GM21367 (cell line): ENCODE measurements around the gene PRR11.
"Not testable (repeated sequence)": the region's sequence is repeated elsewhere in the genome, so short reads cannot be mapped to it uniquely, and the experiment has no call there.

Experiments used
- ATAC-seq: cut with Tn5 transposase; IDR thresholded peaks from one replicate; pipeline ENCODE4 v1.9.1; 2021; ENCODE audit not compliant: unreplicated experiment

Gene PRR11

GRCh38 chr17:59151591-59151990 is 4.0 kb upstream of the PRR11 start:
- ATAC-seq: no peak

GRCh38 chr17:59152925-59153324 is 2.6 kb upstream of the PRR11 start:
- ATAC-seq: no peak

- ATAC-seq: no peak
Observed at GRCh38 chr17:59154292-59154720, 1.2 kb upstream of the PRR11 start.

- ATAC-seq: peak; percentile 76
Observed at GRCh38 chr17:59154721-59155438, 666 bp upstream of the PRR11 start, which contains the start of gene SKA2. TSS of gene SKA2 (minus strand) at chr17:59155186. CDS start at chr17:59155163, 23 bp downstream.

GRCh38 chr17:59160157-59161025 is 4.8 kb downstream of the PRR11 start:
- ATAC-seq: no peak

- ATAC-seq: no peak
Observed at GRCh38 chr17:59161477-59161876, 5.9 kb downstream of the PRR11 start.

- peak; percentile 53 for ATAC-seq
Observed at GRCh38 chr17:59165933-59166342, 10.4 kb downstream of the PRR11 start.

- no peak for ATAC-seq
Observed at GRCh38 chr17:59167571-59168001, 12.0 kb downstream of the PRR11 start.

- ATAC-seq: no peak
Observed at GRCh38 chr17:59172436-59173004, 17.0 kb downstream of the PRR11 start.

GRCh38 chr17:59174671-59175070 is 19.1 kb downstream of the PRR11 start:
- ATAC-seq: no peak

- ATAC-seq: no peak
Observed at GRCh38 chr17:59175076-59175475, 19.5 kb downstream of the PRR11 start.

GRCh38 chr17:59178266-59178985 is 22.9 kb downstream of the PRR11 start:
- no peak for ATAC-seq

- ATAC-seq: not testable (repeated sequence)
Observed at GRCh38 chr17:59179601-59180000, 24.1 kb downstream of the PRR11 start.

- no peak for ATAC-seq
Observed at GRCh38 chr17:59180626-59181025, 25.1 kb downstream of the PRR11 start.

- ATAC-seq: no peak
Observed at GRCh38 chr17:59181481-59181880, 25.9 kb downstream of the PRR11 start.

GRCh38 chr17:59185997-59186396 is 30.5 kb downstream of the PRR11 start:
- no peak for ATAC-seq

GRCh38 chr17:59186850-59187249 is 31.3 kb downstream of the PRR11 start:
- no peak for ATAC-seq

- ATAC-seq: no peak
Observed at GRCh38 chr17:59190806-59191205, 35.3 kb downstream of the PRR11 start.

GRCh38 chr17:59193336-59193862 is 37.9 kb downstream of the PRR11 start:
- ATAC-seq: no peak

- ATAC-seq: no peak
Observed at GRCh38 chr17:59199398-59199797, 43.9 kb downstream of the PRR11 start.

- no peak for ATAC-seq
Observed at GRCh38 chr17:59202320-59202719, 46.8 kb downstream of the PRR11 start.
